ENCODE results near the gene IGSF21.

The IGSF21 gene

DNA sequence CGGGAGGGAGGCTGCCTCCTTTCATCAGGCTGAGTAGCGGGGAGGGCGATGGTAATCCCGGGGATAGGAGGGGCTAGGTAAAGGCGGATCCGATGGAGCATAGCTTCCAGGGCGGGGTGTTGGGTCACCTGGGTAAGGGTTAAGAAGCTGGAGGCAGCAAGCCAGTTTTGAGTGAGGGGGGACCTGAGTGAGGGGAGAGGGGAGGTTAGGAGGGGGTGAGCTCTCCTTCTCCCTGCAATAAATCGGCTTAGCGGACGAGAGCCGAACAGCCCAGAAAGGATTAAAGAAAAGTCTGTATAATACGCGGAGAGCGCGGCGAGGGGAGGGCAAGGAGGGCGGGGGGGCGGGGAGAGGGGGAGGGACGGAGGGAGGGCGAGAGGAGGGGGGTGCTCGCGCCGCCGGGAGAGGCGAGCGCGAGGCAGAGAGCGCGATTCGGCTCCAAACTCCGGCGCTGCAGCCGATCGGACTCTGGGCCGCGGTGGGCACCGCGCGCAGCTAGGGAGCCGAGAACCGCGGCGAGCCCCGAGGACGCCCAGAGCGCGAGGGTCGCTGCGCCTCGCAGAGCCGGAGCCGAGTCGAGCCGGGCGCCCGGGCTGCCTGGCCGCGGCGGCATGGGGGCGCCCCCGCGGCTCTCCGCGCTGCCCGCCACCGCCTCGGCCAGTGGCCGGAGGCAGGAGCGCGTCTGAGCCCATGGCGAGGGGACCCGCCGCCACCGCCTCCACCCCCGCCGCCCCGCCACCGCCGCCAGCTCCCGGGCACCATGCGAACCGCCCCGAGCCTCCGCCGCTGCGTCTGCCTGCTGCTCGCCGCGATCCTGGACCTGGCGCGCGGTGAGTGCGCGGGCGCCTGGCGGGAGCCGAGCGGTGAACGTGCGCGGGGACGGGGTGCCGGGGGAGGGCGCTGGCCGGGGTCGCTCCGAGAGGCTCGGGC lies at the start of gene IGSF21:
Gene IGSF21 (plus strand): TSS at position 430 of the 930 bp plus-strand sequence. CDS start 331 bp downstream, at position 761.
- DNase-seq, result peak; percentile 89 to 94

- peak; percentile 18 to 40 for DNase-seq
Observed at GRCh38 chr1:18058206-18058921, 49.2 kb upstream of the IGSF21 start.

DNA sequence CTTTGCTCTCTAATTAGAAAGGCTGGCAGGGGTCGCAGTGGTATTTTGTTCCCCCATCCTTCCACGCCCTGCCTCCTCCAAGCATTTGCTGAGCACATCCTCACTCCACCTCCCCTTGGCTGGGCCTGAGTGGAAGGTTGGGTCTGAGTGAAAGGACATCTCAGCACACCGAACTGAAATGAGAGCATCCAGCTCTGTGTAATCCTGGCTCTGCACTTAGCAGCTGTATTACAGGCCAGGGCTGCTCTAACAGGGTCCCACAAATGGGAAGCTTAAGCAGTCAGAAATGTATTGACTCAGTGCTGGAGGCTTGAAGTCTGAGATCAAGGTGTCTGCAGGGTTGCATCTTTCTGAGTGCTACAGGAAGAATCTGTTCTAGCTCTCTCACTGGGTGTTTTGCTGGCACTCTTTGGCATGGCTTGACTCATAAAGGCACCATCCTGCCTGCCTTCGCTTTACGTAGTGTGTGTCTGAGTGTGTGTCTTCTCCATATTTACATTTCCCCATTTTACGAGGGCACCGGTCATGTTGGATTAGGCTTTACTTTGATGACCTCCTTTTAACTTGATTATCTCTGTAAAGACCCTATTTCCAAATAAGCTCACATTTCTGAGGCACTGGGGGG lies 48.5 kb upstream of the IGSF21 start:
- no peak for DNase-seq

- no peak for DNase-seq
Observed at GRCh38 chr1:18060366-18060765, 47.2 kb upstream of the IGSF21 start.

DNA sequence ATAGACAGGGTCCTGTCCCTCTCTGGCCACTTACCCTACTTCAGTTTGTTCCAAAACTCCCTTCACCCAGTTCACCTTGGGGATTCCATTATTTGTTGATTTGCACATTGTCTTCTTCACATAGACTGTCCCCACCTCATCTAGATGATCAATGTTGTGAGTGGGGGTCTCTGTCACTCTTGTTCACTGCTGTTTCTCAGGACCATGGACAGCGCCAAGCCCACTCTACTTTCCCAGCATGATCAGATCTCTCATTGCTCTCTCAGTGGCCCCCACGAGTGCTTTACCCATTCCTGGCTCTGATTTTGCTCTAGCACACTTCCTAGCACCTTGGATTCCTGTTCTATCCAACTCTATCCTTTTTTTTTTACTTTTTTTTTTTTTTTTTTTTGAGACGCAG lies 45.4 kb upstream of the IGSF21 start:
- no peak for DNase-seq

- no peak for DNase-seq
Observed at GRCh38 chr1:18064534-18064933, 43.1 kb upstream of the IGSF21 start.

DNA sequence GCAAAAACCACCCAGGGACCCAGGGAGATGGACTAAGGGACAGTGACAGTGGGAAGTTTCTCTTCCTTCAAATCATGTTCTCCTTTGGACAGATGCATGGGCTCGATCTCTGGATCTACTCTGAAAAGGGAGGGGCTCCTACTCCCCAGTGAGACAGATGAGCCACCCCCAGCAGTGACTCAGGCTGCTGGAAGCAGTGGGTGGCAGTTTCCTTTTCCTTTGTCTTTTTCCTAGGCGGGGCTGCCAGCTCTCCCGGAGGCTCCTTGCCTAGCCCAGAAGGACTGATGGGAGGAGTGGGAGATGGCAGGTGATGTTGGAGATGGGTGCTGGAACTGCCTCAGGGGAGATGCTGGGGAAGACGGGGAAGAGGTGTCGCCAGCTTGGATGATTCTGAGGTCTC lies 41.0 kb upstream of the IGSF21 start:
- no peak for DNase-seq

DNA sequence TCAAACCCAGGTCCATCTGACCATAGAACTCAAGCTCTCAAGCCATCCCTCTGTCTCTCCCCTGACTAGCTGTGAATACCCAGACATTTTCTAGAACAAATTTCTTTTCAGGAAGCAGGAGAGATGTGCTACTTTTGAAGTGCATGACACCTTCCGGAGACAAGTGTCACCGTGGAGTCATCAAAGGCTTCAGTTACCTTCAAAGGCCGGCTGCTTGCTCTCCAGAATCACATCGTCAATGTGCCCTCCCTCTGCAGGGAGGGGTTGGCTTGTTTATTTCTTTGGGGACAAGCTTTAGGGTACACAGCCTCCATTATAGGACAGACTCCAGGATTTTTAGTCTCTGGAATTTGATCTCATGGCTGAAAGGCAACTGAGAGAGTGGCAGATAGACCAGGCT lies 37.7 kb upstream of the IGSF21 start:
- no peak for DNase-seq

GRCh38 chr1:18072066-18072465 lies 35.5 kb upstream of the IGSF21 start:
- peak in 1 of 2 experiments; percentile 19 for DNase-seq

GRCh38 chr1:18073066-18073642 lies 34.4 kb upstream of the IGSF21 start:
- DNase-seq, result no peak

GRCh38 chr1:18077657-18078215 lies 29.9 kb upstream of the IGSF21 start:
- DNase-seq, result peak in 1 of 2 experiments; percentile 53

DNA sequence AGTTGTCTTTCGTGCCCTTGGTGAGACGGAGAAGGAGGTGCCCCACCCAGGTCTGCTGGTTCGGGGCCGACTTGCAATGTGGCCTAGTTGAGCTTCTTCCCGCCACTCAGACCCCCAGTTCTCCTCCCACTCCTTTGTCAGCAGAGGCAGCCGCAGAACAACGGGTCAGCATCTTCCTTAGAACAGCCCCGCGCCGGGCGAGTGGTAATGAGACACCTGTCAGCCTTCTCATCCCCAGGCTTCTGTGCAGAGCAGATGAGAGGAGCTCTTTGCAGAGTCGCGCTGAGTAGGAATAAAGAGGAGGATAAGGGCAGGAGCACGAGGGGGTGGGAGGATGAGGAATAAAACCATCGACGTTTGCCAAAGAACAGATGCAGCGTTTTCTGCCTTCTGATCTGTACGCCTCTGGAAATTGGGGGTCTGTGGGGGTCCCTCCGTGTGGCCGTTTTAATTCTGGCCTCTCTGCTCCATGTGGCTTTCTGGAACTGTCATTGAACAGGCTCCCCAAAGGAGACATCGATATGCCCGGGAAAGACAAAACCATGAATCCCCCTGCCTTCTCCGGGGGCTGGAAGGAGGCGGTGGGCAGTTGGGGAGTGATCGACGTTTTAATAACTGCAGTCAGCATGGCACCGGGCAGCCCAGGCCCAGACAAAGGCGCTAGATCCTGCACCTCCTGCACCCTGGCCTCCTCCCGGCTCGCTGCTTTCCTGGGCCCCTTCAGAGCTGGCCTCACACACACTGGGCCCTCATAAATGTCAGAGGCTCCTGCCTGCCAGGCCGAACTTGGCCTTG lies 27.5 kb upstream of the IGSF21 start:
- peak; percentile 74 to 92 for DNase-seq

GRCh38 chr1:18085387-18086074 lies 22.1 kb upstream of the IGSF21 start:
- no peak for DNase-seq

DNA sequence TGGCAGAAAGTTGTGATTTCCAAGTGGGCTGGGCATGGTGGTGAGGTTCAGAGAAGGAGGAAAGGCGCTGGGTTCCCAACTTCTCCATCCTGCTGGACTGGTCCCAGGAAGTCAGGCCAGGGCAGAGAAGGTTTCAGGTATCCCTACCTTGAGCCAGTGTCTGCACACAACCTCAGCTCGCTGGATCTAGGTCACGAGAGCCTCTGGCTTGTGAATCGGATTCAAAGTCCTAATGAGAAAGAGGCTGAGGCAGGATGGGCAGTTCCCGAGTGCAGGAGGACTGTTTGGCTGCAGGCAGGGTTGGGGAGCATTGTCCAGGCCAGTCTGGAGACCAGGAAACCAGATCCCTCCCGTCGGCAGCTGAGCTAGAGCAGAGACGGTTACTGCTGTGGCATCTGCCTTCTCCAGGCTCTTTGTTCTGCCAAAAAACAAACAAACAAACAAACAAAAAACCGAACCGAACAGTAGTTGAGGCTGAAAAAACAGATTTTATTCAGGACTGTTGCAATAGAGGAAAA lies 19.5 kb upstream of the IGSF21 start:
- no peak for DNase-seq

DNA sequence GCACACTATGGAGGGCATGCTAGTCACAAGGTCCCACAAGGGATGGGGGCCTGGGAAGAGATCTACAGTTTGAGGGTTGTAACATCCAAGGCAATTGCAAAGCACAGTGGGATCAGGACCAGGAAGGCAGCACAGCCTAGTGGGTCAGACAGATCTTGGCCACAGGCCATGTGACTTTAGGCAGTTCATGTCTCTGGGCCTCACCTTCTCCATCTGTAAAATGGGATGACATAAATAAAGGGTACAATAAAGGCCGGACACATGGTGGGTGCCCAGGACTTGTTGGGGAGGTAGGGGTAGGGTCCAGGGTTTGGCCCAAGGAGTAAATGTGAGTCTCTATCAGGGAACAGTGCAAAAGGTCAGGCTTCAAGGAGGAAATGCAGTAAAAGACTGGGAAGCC lies 18.1 kb upstream of the IGSF21 start:
- DNase-seq, result no peak

DNA sequence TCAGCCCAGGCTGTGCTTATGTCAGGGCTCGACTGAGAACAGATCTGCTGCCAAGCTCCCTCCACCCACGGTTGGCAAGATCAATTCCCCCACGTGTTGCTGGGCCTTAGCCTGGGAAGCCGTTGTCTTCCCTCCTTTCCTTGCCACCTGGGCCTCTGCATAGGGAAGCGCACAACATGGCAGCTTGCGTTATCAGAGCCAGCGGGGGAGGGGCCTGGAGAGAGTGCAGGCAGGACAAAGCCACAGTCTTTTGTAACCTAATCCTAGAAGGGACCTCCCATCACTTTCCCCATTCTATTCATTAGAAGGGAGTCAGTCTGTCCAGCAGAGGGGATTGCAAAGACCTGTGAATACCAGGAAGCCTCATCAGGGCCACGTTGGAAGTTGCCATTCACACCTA lies 17.0 kb upstream of the IGSF21 start:
- peak; percentile 51 to 64 for DNase-seq

DNA sequence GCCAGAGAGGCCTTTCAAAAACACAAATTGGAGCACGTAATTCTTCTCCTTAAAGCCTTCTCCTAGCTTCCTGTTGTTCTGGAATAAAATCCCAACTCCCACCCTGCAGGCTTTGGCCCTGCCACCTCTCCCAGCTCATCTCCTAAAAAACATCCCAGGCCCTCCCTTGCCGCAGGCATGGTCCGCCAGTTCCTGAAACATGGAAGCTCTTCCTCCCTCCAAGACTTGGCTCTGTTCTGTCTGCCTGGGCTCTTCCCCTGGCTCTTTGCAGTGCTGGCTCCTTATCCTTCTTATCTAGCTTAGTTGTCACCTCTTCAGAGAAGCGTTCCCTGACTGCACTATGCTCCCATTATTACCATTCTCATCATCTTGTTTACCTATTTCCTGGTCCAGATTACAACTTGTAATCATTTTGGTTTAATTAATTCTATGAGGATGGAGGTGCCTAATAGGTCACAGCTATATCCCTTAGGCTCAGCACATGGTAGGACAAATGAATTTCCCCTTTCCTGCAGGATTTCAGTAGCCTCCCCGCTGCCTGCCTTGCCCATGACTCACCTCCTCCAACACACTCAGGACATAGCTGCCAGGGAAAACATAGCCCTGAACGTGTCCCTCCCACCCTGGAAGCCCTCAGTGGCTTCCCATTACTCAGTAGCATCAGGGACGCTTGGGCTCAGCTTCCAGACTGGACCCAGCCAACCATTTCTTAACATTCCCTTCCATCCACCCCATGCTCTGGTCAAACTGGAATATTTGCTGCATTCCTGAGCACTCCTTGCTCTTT lies 15.7 kb upstream of the IGSF21 start:
- DNase-seq, result no peak

DNA sequence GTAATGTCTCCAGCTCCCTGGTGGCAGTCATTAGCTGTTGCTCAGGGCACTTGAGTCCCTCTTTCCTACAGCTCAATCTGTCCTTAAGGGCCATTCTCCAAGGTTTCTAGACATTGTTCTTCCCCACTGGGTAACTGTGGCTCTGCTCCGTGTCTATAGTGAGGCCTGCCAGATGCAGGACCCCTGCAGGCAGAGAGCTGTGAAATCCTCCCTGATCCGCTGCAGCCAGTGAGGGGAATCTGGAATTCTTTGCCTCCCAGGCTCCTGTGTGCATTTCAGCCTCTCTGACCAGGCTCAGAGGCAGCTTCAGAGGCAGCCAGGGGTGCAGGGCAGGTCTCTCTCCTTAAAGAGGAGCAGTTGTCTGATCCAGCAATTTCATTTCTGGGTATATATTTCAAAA lies 14.4 kb upstream of the IGSF21 start:
- DNase-seq, result peak in 1 of 2 experiments; percentile 26

GRCh38 chr1:18093646-18094045 lies 14.0 kb upstream of the IGSF21 start:
- no peak for DNase-seq

DNA sequence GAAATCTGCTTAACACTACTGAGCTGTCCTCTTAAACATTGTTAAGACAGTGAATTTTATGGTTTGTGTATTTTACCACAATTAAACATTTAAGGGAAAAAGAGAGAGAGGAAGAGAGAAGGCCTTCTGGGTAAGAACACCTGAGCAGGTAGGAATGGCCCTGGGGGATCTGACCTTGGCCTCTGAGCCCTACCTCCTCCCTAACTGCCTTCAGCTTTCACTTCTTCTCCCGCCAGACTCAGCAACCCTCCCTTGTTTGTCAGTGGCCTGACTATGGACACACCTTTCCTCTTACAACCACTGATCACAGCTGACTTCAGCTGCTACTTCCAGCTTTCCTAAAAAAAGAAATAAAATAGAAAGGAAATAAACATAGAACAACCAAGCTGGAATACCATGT lies 13.5 kb upstream of the IGSF21 start:
- no peak for DNase-seq

Measured in NCI-H524 (cell line).